ENCODE results near the gene NEUROG3.

NEUROG3 gene

GRCh38 chr10:69562731-69563254 lies 10.4 kb downstream of the NEUROG3 start:
- TF ChIP-seq CTCF (IDR thresholded peaks at IDR 0.05; ENCODE audit: low read length, missing control alignments), result no peak
- no peak overlapping the region for H3K4me3 ChIP-seq (replicated peaks; ENCODE audit: low read depth, low read length)
- no peak for DNase-seq (ENCODE audit: low read depth)

GRCh38 chr10:69559525-69559924 lies 13.7 kb downstream of the NEUROG3 start:
- TF ChIP-seq CTCF (IDR thresholded peaks at IDR 0.05; ENCODE audit: low read length, missing control alignments), result no peak
- no peak overlapping the region for H3K4me3 ChIP-seq (replicated peaks; ENCODE audit: low read depth, low read length)
- no peak for DNase-seq (ENCODE audit: low read depth)

GRCh38 chr10:69558559-69558958 lies 14.7 kb downstream of the NEUROG3 start:
- DNase-seq (ENCODE audit: low read depth), result no peak
- TF ChIP-seq CTCF (IDR thresholded peaks at IDR 0.05; ENCODE audit: low read length, missing control alignments), result no peak
- no peak overlapping the region for H3K4me3 ChIP-seq (replicated peaks; ENCODE audit: low read depth, low read length)

- TF ChIP-seq CTCF (IDR thresholded peaks at IDR 0.05; ENCODE audit: low read length, missing control alignments), result no peak
- no peak overlapping the region for H3K4me3 ChIP-seq (replicated peaks; ENCODE audit: low read depth, low read length)
- no peak for DNase-seq (ENCODE audit: low read depth)
These were observed 18.6 kb downstream of the NEUROG3 start for GRCh38 chr10:69554611-69555010.

- no peak overlapping the region for H3K4me3 ChIP-seq (replicated peaks; ENCODE audit: low read depth, low read length)
- no peak for DNase-seq (ENCODE audit: low read depth)
- TF ChIP-seq CTCF (IDR thresholded peaks at IDR 0.05; ENCODE audit: low read length, missing control alignments), result no peak
These were observed 19.9 kb downstream of the NEUROG3 start for GRCh38 chr10:69553328-69553727.

DNA sequence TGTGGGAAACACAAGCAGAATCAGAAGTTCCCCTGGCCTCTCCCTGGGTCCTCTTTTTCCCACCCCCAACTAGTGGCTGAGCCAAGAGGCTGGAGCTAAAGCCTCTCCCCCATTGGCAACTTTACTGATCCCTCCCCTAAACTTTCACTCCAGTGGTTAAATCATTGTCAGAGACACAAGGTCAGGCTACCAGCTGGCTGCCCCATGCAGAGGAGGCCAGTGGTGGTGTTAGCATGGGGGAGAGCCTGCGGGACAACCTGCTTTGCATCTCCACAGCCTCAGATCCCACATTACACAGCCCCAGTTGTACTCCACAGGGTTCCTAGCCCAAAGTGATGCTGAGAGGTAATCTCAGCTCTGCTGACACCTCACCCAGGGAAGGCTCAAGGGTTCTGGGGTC lies 21.0 kb downstream of the NEUROG3 start:
- no peak for TF ChIP-seq CTCF (IDR thresholded peaks at IDR 0.05; ENCODE audit: low read length, missing control alignments)
- no peak for DNase-seq (ENCODE audit: low read depth)

GRCh38 chr10:69549959-69550358 lies 23.3 kb downstream of the NEUROG3 start:
- DNase-seq (ENCODE audit: low read depth), result no peak
- TF ChIP-seq CTCF (IDR thresholded peaks at IDR 0.05; ENCODE audit: low read length, missing control alignments), result no peak
- no peak overlapping the region for H3K4me3 ChIP-seq (replicated peaks; ENCODE audit: low read depth, low read length)

More for the DNA sequence above, 21.0 kb downstream of the NEUROG3 start:
- no peak overlapping the region for H3K4me3 ChIP-seq (replicated peaks; ENCODE audit: low read depth, low read length)

Measured in fibroblast of pulmonary artery (primary cell).